ENCODE data around the gene CMSS1.

CMSS1 gene

GRCh38 chr3:99984668-99985067, 167.0 kb downstream of the CMSS1 start:
- DNase-seq (ENCODE audit: low read depth, low spot score), result no peak
- TF ChIP-seq ZNF274 (IDR thresholded peaks at IDR 0.05; ENCODE audit: low read depth, low read length) (no peak), YY1 (IDR thresholded peaks at IDR 0.05; ENCODE audit: insufficient read depth, insufficient read length) (no peak)

GRCh38 chr3:99990179-99990578, 172.5 kb downstream of the CMSS1 start:
- no peak for DNase-seq (ENCODE audit: low read depth, low spot score)
- H3K4me3 ChIP-seq (ENCODE audit: insufficient read length, low read depth), result no peak overlapping the region
- H3K9ac ChIP-seq (ENCODE audit: insufficient read length, low read depth), result no peak overlapping the region
- H3K27me3 ChIP-seq (ENCODE audit: insufficient read depth, insufficient read length), result no peaks in the 10 kb centered on the region
- H3K4me1 ChIP-seq (ENCODE audit: insufficient read depth, insufficient read length), result no peaks in the 10 kb centered on the region
- H3K9me3 ChIP-seq (ENCODE audit: insufficient read depth, low read length), result peaks cover 24% of the 10 kb centered on the region
- TF ChIP-seq ZNF274 (IDR thresholded peaks at IDR 0.05; ENCODE audit: low read depth, low read length) (no peak), SUZ12 (IDR thresholded peaks at IDR 0.05; ENCODE audit: extremely low read depth, insufficient read depth, insufficient read length) (no peak), YY1 (IDR thresholded peaks at IDR 0.05; ENCODE audit: insufficient read depth, insufficient read length) (no peak)
- no peaks in the 10 kb centered on the region for H3K36me3 ChIP-seq (ENCODE audit: insufficient read depth, insufficient read length, low read length)

More at GRCh38 chr3:99984668-99985067, 167.0 kb downstream of the CMSS1 start:
- no peaks in the 10 kb centered on the region for H3K36me3 ChIP-seq (ENCODE audit: insufficient read depth, insufficient read length, low read length)
- H3K9ac ChIP-seq (ENCODE audit: insufficient read length, low read depth), result no peak overlapping the region
- no peaks in the 10 kb centered on the region for H3K27me3 ChIP-seq (ENCODE audit: insufficient read depth, insufficient read length)
- no peaks in the 10 kb centered on the region for H3K9me3 ChIP-seq (ENCODE audit: insufficient read depth, low read length)
- H3K4me1 ChIP-seq (ENCODE audit: insufficient read depth, insufficient read length), result no peaks in the 10 kb centered on the region
- H3K4me3 ChIP-seq (ENCODE audit: insufficient read length, low read depth), result no peak overlapping the region

- no peaks in the 10 kb centered on the region for H3K4me1 ChIP-seq (ENCODE audit: insufficient read depth, insufficient read length)
- H3K27me3 ChIP-seq (ENCODE audit: insufficient read depth, insufficient read length), result no peaks in the 10 kb centered on the region
- no peaks in the 10 kb centered on the region for H3K36me3 ChIP-seq (ENCODE audit: insufficient read depth, insufficient read length, low read length)
- H3K9me3 ChIP-seq (ENCODE audit: insufficient read depth, low read length), result peaks cover 38% of the 10 kb centered on the region
- no peak overlapping the region for H3K9ac ChIP-seq (ENCODE audit: insufficient read length, low read depth)
- no peak overlapping the region for H3K4me3 ChIP-seq (ENCODE audit: insufficient read length, low read depth)
- TF ChIP-seq SUZ12 (IDR thresholded peaks at IDR 0.05; ENCODE audit: extremely low read depth, insufficient read depth, insufficient read length), result no peak
- no peak for TF ChIP-seq ZNF274 (IDR thresholded peaks at IDR 0.05; ENCODE audit: low read depth, low read length)
- no peak for TF ChIP-seq YY1 (IDR thresholded peaks at IDR 0.05; ENCODE audit: insufficient read depth, insufficient read length)
- no peak for DNase-seq (ENCODE audit: low read depth, low spot score)
Measured at GRCh38 chr3:99997293-99997692, 179.6 kb downstream of the CMSS1 start.

GRCh38 chr3:99999536-99999935, 181.9 kb downstream of the CMSS1 start:
- DNase-seq (ENCODE audit: low read depth, low spot score), result no peak
- Histone ChIP-seq H3K9ac (ENCODE audit: insufficient read length, low read depth) (no peak overlapping the region), H3K9me3 (ENCODE audit: insufficient read depth, low read length) (peaks cover 21% of the 10 kb centered on the region), H3K27me3 (ENCODE audit: insufficient read depth, insufficient read length) (no peaks in the 10 kb centered on the region), H3K4me1 (ENCODE audit: insufficient read depth, insufficient read length) (no peaks in the 10 kb centered on the region), H3K36me3 (ENCODE audit: insufficient read depth, insufficient read length, low read length) (no peaks in the 10 kb centered on the region), H3K4me3 (ENCODE audit: insufficient read length, low read depth) (no peak overlapping the region)
- no peak for TF ChIP-seq SUZ12 (IDR thresholded peaks at IDR 0.05; ENCODE audit: extremely low read depth, insufficient read depth, insufficient read length)

GRCh38 chr3:100001083-100001482, 183.4 kb downstream of the CMSS1 start:
- TF ChIP-seq YY1 (IDR thresholded peaks at IDR 0.05; ENCODE audit: insufficient read depth, insufficient read length) (no peak), SUZ12 (IDR thresholded peaks at IDR 0.05; ENCODE audit: extremely low read depth, insufficient read depth, insufficient read length) (no peak), ZNF274 (IDR thresholded peaks at IDR 0.05; ENCODE audit: low read depth, low read length) (no peak)
- Histone ChIP-seq H3K27me3 (ENCODE audit: insufficient read depth, insufficient read length) (no peaks in the 10 kb centered on the region), H3K9ac (ENCODE audit: insufficient read length, low read depth) (no peak overlapping the region), H3K4me3 (ENCODE audit: insufficient read length, low read depth) (no peak overlapping the region), H3K9me3 (ENCODE audit: insufficient read depth, low read length) (peaks cover 8% of the 10 kb centered on the region), H3K36me3 (ENCODE audit: insufficient read depth, insufficient read length, low read length) (no peaks in the 10 kb centered on the region), H3K4me1 (ENCODE audit: insufficient read depth, insufficient read length) (no peaks in the 10 kb centered on the region)
- no peak for DNase-seq (ENCODE audit: low read depth, low spot score)

GRCh38 chr3:100001526-100002270, 184.0 kb downstream of the CMSS1 start:
- H3K36me3 ChIP-seq (ENCODE audit: insufficient read depth, insufficient read length, low read length), result no peaks in the 10 kb centered on the region
- no peak for DNase-seq (ENCODE audit: low read depth, low spot score)
- H3K9me3 ChIP-seq (ENCODE audit: insufficient read depth, low read length), result peaks cover 8% of the 10 kb centered on the region
- H3K4me3 ChIP-seq (ENCODE audit: insufficient read length, low read depth), result no peak overlapping the region
- TF ChIP-seq ZNF274 (IDR thresholded peaks at IDR 0.05; ENCODE audit: low read depth, low read length) (no peak), YY1 (IDR thresholded peaks at IDR 0.05; ENCODE audit: insufficient read depth, insufficient read length) (no peak), SUZ12 (IDR thresholded peaks at IDR 0.05; ENCODE audit: extremely low read depth, insufficient read depth, insufficient read length) (no peak)
- no peaks in the 10 kb centered on the region for H3K27me3 ChIP-seq (ENCODE audit: insufficient read depth, insufficient read length)
- H3K4me1 ChIP-seq (ENCODE audit: insufficient read depth, insufficient read length), result no peaks in the 10 kb centered on the region
- H3K9ac ChIP-seq (ENCODE audit: insufficient read length, low read depth), result no peak overlapping the region

GRCh38 chr3:100002599-100003350, 185.1 kb downstream of the CMSS1 start:
- no peak for DNase-seq (ENCODE audit: low read depth, low spot score)
- Histone ChIP-seq H3K4me3 (ENCODE audit: insufficient read length, low read depth) (no peak overlapping the region), H3K9me3 (ENCODE audit: insufficient read depth, low read length) (no peaks in the 10 kb centered on the region; the same call in 1 of the 2 replicates), H3K27me3 (ENCODE audit: insufficient read depth, insufficient read length) (no peaks in the 10 kb centered on the region), H3K4me1 (ENCODE audit: insufficient read depth, insufficient read length) (no peaks in the 10 kb centered on the region), H3K36me3 (ENCODE audit: insufficient read depth, insufficient read length, low read length) (no peaks in the 10 kb centered on the region), H3K9ac (ENCODE audit: insufficient read length, low read depth) (no peak overlapping the region)
- TF ChIP-seq YY1 (IDR thresholded peaks at IDR 0.05; ENCODE audit: insufficient read depth, insufficient read length) (no peak), ZNF274 (IDR thresholded peaks at IDR 0.05; ENCODE audit: low read depth, low read length) (no peak), SUZ12 (IDR thresholded peaks at IDR 0.05; ENCODE audit: extremely low read depth, insufficient read depth, insufficient read length) (no peak)
